GM12891 (cell line): ENCODE data around the gene MRPL49.
A peak's percentile ranks its signal among the peaks of the same experiment; 100 is the strongest.

Experiments used
- POLR2A ChIP-seq: IDR thresholded peaks from 2 replicates; pipeline ENCODE4 v1.6.1; 2011; ENCODE audit warnings: low read depth, low read length, control low read depth
- TAF1 ChIP-seq: IDR thresholded peaks from 2 replicates; pipeline ENCODE4 v1.6.1; 2011; ENCODE audit warnings: low read depth, low read length, control low read depth

- TF ChIP-seq POLR2A = peak; percentile 38; the same call in 1 of the 2 replicates
- no peak for TF ChIP-seq TAF1
These were observed 11.0 kb downstream of the MRPL49 start for GRCh38 chr11:65132988-65133700.
